Thymus (tissue), 11 donors: ENCODE measurements around the gene POF1B. TPM values are rescaled to one million over a fixed set of nuclear protein-coding genes. Genes with fewer than 3 reads are reported as not detected.
"Not testable (repeated sequence)": the region's sequence is repeated elsewhere in the genome, so short reads cannot be mapped to it uniquely, and the experiment has no call there.

Source experiments
- DNase-seq, 9 donors: peaks; one replicate each; pipeline ENCODE4 v3.0.0-alpha.2; 2013; ENCODE audit warnings: low spot score in 9 of 9, low read depth in 6 of 9, missing footprints in 1 of 9
- H3K27ac ChIP-seq, 2 donors: one replicate each; pipeline ENCODE4 v1.5.1; 2013; ENCODE audit warnings: control low read depth in 1 of 2, low read depth in 1 of 2, low read length in 1 of 2, mild to moderate bottlenecking in 1 of 2, moderate library complexity in 1 of 2
- H3K27me3 ChIP-seq, 2 donors: one replicate each; pipeline ENCODE4 v1.5.1; 2013; ENCODE audit warnings: low read length in 1 of 2; ENCODE audit not compliant: control insufficient read depth in 2 of 2, insufficient read depth in 1 of 2
- H3K36me3 ChIP-seq, 2 donors: one replicate each; pipeline ENCODE4 v1.5.1; 2013; ENCODE audit warnings: low read length in 1 of 2, mild to moderate bottlenecking in 1 of 2, moderate library complexity in 1 of 2; ENCODE audit not compliant: control insufficient read depth in 2 of 2, insufficient read depth in 2 of 2
- H3K4me1 ChIP-seq, 2 donors: one replicate each; pipeline ENCODE4 v1.5.1; 2013; ENCODE audit warnings: low read length in 2 of 2; ENCODE audit not compliant: control insufficient read depth in 2 of 2, insufficient read depth in 2 of 2
- H3K4me3 ChIP-seq, 2 donors: one replicate each; pipeline ENCODE4 v1.5.1; 2013; ENCODE audit warnings: low read length in 2 of 2, control low read depth in 1 of 2, mild to moderate bottlenecking in 1 of 2
- H3K9me3 ChIP-seq, 2 donors: one replicate each; pipeline ENCODE4 v1.5.1; 2013; ENCODE audit warnings: low read length in 1 of 2, mild to moderate bottlenecking in 1 of 2; ENCODE audit not compliant: control insufficient read depth in 2 of 2, insufficient read depth in 1 of 2
- WGBS: extraction: QIAGEN DNeasy Blood & Tissue Kit; methylation state at CpG from one replicate; pipeline ENCODE4 v1.1.7; 2013; 5-methylcytosine and 5-hydroxymethylcytosine counted together
- polyA plus RNA-seq: library from polyadenylated mRNA; stranded (reverse); fragments of 200-250 nt; gene quantifications from one replicate; pipeline ENCODE4 v1.2.3, GENCODE V29; 2013
- total RNA-seq: library from RNA; stranded (reverse); fragments of 120-200 nt; gene quantifications from one replicate; pipeline ENCODE4 v1.2.4, GENCODE V29; 2013
- donor health status: healthy.

POF1B gene
- total and polyA plus RNA-seq, 2 donors: 0.14 to 1.9 TPM

DNA sequence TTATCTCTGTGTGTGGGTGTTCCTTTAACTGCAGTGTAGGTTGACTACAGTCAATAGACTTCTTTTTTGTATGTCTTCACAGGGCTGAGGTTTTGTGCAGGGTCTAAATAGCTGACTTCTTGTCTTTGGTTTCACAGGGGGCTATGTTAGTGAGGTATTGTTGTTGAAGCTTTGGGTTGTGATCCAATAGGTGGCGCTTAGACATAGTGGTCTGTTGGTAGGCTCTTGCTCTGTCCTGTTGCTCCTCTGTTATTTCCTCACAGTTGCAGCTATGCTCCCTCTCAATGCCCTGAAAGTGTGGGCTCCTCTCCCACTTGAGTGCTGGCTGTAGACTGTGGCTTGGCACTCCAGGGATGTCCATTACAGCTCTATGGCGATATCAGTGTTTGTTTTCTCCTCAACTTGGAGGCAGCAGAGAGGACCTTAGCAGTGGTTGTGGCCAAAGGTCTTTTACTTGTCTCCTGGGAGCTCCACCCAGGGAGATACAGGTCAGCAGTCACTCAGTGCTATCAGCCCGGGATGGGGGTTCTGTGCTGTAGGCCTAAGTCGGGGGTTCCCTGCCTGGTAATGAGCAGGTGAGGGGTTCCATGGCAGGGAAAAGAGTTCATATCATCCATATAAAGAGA is 14.0 kb downstream of the POF1B start:
- no peak for DNase-seq
- WGBS: 77% methylated on average over 4 of the region's 4 CpGs
- H3K4me1 ChIP-seq: no peaks in the 10 kb centered on the region
- no peak overlapping the region for H3K4me3 ChIP-seq
- no peaks in the 10 kb centered on the region for H3K9me3 ChIP-seq
- no peak overlapping the region for H3K27ac ChIP-seq
- no peaks in the 10 kb centered on the region for H3K27me3 ChIP-seq
- no peaks in the 10 kb centered on the region for H3K36me3 ChIP-seq

DNA sequence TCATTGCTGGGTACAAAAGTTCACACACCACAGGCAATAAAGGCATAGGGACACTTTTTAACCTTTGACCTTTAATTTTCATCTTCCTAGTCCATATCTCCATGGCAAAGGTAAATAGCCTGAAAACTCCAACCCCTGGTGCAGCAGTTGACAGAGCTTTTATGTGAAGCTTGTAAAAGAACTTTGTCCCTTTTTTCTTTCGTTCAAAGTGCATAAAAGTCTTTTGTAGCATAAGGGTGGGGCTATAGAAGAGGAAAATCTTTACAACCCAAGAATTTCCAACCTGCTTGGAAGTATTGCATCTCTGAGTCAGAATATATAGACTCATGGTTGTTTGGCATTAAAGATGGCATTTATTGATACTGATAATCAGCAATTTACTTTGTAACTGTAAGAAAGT is 20.4 kb downstream of the POF1B start:
- Histone ChIP-seq H3K9me3 (no peaks in the 10 kb centered on the region), H3K27ac (no peak overlapping the region), H3K27me3 (no peaks in the 10 kb centered on the region), H3K36me3 (no peaks in the 10 kb centered on the region), H3K4me3 (no peak overlapping the region), H3K4me1 (no peaks in the 10 kb centered on the region)
- WGBS: 84% methylated on average over 1 of the region's 1 CpG
- DNase-seq: no peak

GRCh38 chrX:85345523-85345922 is 33.9 kb downstream of the POF1B start:
- Histone ChIP-seq H3K36me3 (no peaks in the 10 kb centered on the region), H3K27me3 (no peaks in the 10 kb centered on the region), H3K4me1 (no peaks in the 10 kb centered on the region), H3K4me3 (no peak overlapping the region), H3K9me3 (no peaks in the 10 kb centered on the region), H3K27ac (no peak overlapping the region)
- no peak for DNase-seq
- WGBS: 88% methylated on average over 2 of the region's 2 CpGs

GRCh38 chrX:85327060-85327333 is 52.5 kb downstream of the POF1B start:
- no peak overlapping the region for H3K4me3 ChIP-seq
- no peak overlapping the region for H3K27ac ChIP-seq
- 92% methylated on average over 2 of the region's 2 CpGs for WGBS
- no peaks in the 10 kb centered on the region for H3K4me1 ChIP-seq
- H3K27me3 ChIP-seq: no peaks in the 10 kb centered on the region
- H3K36me3 ChIP-seq: no peaks in the 10 kb centered on the region
- no peak for DNase-seq
- H3K9me3 ChIP-seq: peaks cover 0 to 7% of the 10 kb centered on the region in 2 donors

- peaks cover 0 to 7% of the 10 kb centered on the region in 2 donors for H3K9me3 ChIP-seq
- H3K36me3 ChIP-seq: no peaks in the 10 kb centered on the region
- WGBS: 97% methylated on average over 29 of the region's 29 CpGs
- no peaks in the 10 kb centered on the region for H3K4me1 ChIP-seq
- no peak overlapping the region for H3K4me3 ChIP-seq
- no peak for DNase-seq
- no peak overlapping the region for H3K27ac ChIP-seq
- H3K27me3 ChIP-seq: no peaks in the 10 kb centered on the region
Observed at GRCh38 chrX:85326234-85327059, 53.0 kb downstream of the POF1B start.

DNA sequence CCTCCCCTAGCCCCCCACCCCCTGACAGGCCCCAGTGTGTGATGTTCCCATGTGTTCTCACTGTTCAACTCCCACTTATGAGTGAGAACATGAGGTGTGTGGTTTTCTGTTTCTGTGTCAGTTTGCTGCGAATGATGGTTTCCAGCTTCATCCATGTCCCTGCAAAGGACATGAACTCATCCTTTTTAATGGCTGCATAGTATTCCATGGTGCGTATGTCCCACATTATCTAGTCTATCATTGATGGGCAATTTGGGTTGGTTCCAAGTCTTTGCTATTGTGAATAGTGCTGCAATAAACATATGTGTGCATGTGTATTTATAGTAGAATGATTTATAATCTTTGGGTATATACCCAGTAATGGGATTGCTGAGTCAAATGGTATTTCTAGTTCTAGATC is 68.1 kb downstream of the POF1B start:
- not testable (repeated sequence) for H3K9me3 ChIP-seq, H3K27ac ChIP-seq, H3K4me1 ChIP-seq, H3K36me3 ChIP-seq, DNase-seq, H3K4me3 ChIP-seq, H3K27me3 ChIP-seq
- WGBS: 96% methylated on average over 2 of the region's 2 CpGs

- H3K9me3 ChIP-seq: no peaks in the 10 kb centered on the region
- no peaks in the 10 kb centered on the region for H3K27me3 ChIP-seq
- H3K27ac ChIP-seq: no peak overlapping the region
- no peak for DNase-seq
- no peaks in the 10 kb centered on the region for H3K36me3 ChIP-seq
- H3K4me3 ChIP-seq: no peak overlapping the region
- H3K4me1 ChIP-seq: no peaks in the 10 kb centered on the region
- WGBS: 95% methylated on average over 2 of the region's 2 CpGs
Observed at GRCh38 chrX:85309717-85310116, 69.7 kb downstream of the POF1B start.

DNA sequence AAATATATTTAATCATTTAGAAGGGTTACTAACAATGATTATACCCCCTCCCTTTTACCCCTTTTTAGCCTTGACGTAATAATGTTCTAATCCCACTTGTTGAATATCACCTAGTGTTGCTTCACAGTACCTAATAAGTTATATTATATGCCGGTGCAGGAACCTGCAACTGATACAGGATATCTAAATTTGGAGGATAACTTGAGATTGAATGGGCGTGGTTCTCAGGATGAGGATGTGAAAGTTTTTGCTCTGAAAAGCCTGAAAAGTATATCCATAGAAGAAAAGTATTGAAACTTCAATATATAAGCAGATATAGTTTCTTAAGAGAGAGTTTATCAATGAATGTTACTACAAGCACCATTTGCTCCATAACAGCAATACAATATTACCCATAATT is 75.9 kb downstream of the POF1B start:
- H3K36me3 ChIP-seq: no peaks in the 10 kb centered on the region
- 90% methylated on average over 3 of the region's 3 CpGs for WGBS
- no peaks in the 10 kb centered on the region for H3K4me1 ChIP-seq
- no peak for DNase-seq
- H3K4me3 ChIP-seq: no peak overlapping the region
- no peak overlapping the region for H3K27ac ChIP-seq
- no peaks in the 10 kb centered on the region for H3K27me3 ChIP-seq
- no peaks in the 10 kb centered on the region for H3K9me3 ChIP-seq

DNA sequence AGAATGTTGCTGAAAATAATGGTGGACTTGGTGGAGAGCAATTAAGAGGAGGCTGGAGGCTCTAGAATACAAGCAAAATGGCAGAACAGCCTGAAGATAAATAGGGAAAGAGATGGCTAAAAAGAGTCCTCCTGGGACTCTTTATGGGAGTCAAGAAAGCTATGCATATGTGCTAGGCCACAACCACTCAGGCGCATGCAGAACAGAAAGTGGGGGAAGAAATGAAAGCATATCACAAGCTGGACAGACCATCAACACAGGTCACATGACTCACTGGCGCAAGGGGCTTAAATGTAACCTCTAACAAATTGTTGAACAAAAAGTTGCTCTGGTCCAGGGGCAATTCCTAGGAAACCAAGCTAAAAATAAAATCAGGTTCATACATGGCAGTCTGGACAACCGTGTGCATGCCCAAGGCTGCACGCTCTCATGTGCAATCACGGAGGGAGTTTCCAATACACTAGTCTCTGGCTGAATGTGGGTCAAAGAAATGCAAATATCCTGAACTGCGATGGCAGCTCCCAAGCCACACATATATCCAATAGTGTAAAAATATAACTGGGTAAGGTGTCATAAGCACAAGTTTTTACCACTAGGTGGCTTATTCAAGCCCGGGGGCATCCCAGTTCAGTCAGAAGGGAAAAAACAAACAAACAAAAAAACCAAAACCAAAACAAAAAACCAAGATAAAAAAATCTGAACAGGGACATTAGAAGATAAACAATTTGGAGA is 90.3 kb downstream of the POF1B start:
- no peaks in the 10 kb centered on the region for H3K27me3 ChIP-seq
- H3K27ac ChIP-seq: no peak overlapping the region
- H3K4me1 ChIP-seq: no peaks in the 10 kb centered on the region
- DNase-seq: no peak
- no peaks in the 10 kb centered on the region for H3K36me3 ChIP-seq
- WGBS: 96% methylated on average over 7 of the region's 7 CpGs
- H3K9me3 ChIP-seq: no peaks in the 10 kb centered on the region
- no peak overlapping the region for H3K4me3 ChIP-seq
